Sigmoid colon (tissue), 4 donors: Measurements from ENCODE around the gene TKTL1.

Source experiments
- EP300 ChIP-seq, 4 donors: sonication (generic); formaldehyde crosslinking; IDR thresholded peaks; one replicate each; pipeline ENCODE4 v1.6.1; 2017; ENCODE audit warnings: antibody characterized with exemption in 4 of 4
- POLR2A ChIP-seq, 2 donors: fragments of 450-650 bp; IDR thresholded peaks; one replicate each; pipeline ENCODE4 v1.6.1; 2016; ENCODE audit warnings: antibody characterized with exemption in 2 of 2, mild to moderate bottlenecking in 2 of 2, moderate library complexity in 2 of 2
- TF ChIP-seq, protein P1 (sequence below), 4 experiments: fragments of 450-650 bp in 3 of 4; fragments of 200-600 bp in 1 of 4; IDR thresholded peaks; one replicate each; pipeline ENCODE4 v1.5.1; 2016 to 2019; ENCODE audit warnings: antibody characterized with exemption in 4 of 4, mild to moderate bottlenecking in 3 of 4, moderate library complexity in 2 of 4

DNA sequence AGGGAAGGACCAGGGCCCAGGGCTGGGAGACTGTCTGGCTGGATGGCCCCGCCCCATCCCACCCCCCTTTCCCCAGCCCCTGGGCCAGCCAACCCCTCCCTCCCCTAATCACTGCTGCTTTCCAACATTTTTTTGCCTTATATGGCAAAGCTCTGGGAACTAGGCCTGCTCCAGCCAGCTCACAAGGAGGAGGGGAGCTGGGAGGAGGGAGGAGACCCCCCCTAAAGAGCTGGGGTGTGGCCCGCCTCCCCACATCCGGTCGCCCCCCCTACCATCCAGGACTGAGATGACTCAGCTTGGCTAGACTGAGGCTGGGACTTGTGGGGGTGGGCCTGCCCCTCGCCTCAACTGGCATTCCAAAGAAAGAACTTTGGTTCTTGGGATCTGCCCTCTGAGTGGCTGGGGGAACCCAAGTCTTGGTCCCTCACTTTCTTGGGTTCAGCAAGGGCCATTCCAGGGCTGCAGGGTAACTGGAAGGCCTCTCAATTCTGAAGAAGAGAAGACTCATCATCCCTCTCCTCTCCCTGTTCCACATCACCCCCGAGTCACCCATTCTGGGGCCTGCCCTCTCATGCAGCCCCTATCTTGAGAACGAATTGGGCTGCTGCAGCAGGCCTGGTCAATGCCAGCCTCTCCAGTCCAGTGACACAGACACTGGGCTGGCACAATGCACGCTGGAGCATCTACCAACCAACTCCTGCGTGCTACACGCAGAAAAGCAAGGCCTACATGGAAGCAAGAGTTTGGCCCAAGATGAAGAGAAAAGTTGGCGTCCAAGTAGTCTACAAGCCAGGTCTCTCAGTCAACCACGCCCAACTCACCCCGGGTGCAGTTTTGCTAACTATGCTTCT lies 74.1 kb downstream of the TKTL1 start:
- TF ChIP-seq, protein P1, sequence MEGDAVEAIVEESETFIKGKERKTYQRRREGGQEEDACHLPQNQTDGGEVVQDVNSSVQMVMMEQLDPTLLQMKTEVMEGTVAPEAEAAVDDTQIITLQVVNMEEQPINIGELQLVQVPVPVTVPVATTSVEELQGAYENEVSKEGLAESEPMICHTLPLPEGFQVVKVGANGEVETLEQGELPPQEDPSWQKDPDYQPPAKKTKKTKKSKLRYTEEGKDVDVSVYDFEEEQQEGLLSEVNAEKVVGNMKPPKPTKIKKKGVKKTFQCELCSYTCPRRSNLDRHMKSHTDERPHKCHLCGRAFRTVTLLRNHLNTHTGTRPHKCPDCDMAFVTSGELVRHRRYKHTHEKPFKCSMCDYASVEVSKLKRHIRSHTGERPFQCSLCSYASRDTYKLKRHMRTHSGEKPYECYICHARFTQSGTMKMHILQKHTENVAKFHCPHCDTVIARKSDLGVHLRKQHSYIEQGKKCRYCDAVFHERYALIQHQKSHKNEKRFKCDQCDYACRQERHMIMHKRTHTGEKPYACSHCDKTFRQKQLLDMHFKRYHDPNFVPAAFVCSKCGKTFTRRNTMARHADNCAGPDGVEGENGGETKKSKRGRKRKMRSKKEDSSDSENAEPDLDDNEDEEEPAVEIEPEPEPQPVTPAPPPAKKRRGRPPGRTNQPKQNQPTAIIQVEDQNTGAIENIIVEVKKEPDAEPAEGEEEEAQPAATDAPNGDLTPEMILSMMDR (IDR thresholded peaks at IDR 0.05), result no peak
- TF ChIP-seq POLR2A (IDR thresholded peaks at IDR 0.05), result peak in 1 of 2 donors; percentile 49
- TF ChIP-seq EP300 (IDR thresholded peaks at IDR 0.05), result peak in 2 of 4 donors; percentile 58 to 66
